Activated T-helper 9 cell treated with anti-CD3 and anti-CD28 coated beads, Interleukin-2, amount 50 U/mL, for 16 hours (primary cell): ENCODE measurements around the gene PSENEN.

Experiments
- DNase-seq: peaks from one replicate; pipeline ENCODE4 v3.0.0-alpha.2; 2020; ENCODE audit warnings: low read depth

PSENEN gene

GRCh38 chr19:35745328-35746086, at the start of gene PSENEN, which contains the start of gene U2AF1L4:
TSS of gene PSENEN (plus strand) at chr19:35745651. CDS start at chr19:35745931, 280 bp downstream.
TSS of gene U2AF1L4 (minus strand) at chr19:35745418. CDS start at chr19:35745391, 27 bp downstream.
- peak; percentile 95 for DNase-seq

- no peak for DNase-seq
Measured at GRCh38 chr19:35695895-35696422, 49.5 kb upstream of the PSENEN start.

- no peak for DNase-seq
Measured at GRCh38 chr19:35696835-35697234, 48.6 kb upstream of the PSENEN start.

GRCh38 chr19:35702223-35703012, 43.0 kb upstream of the PSENEN start:
- DNase-seq, result peak; percentile 88

- no peak for DNase-seq
Measured at GRCh38 chr19:35703343-35703742, 42.1 kb upstream of the PSENEN start.

- DNase-seq, result no peak
Measured at GRCh38 chr19:35704218-35704617, 41.2 kb upstream of the PSENEN start, which contains the start of gene ZBTB32. TSS of gene ZBTB32 (plus strand) at chr19:35704558. CDS start at chr19:35714627, 10,069 bp downstream.

GRCh38 chr19:35708391-35708790, 37.1 kb upstream of the PSENEN start:
- DNase-seq, result no peak

GRCh38 chr19:35710784-35711723, 34.4 kb upstream of the PSENEN start:
- peak; percentile 41 for DNase-seq

GRCh38 chr19:35712567-35713505, 32.6 kb upstream of the PSENEN start:
- peak; percentile 42 for DNase-seq

- DNase-seq, result no peak
Measured at GRCh38 chr19:35713506-35713850, 32.0 kb upstream of the PSENEN start.

- no peak for DNase-seq
Measured at GRCh38 chr19:35713904-35714495, 31.5 kb upstream of the PSENEN start.

- DNase-seq, result no peak
Measured at GRCh38 chr19:35714601-35715354, 30.7 kb upstream of the PSENEN start.

GRCh38 chr19:35715355-35715809, 30.1 kb upstream of the PSENEN start:
- DNase-seq, result no peak

GRCh38 chr19:35715981-35716800, 29.3 kb upstream of the PSENEN start:
- no peak for DNase-seq

GRCh38 chr19:35716801-35717664, 28.4 kb upstream of the PSENEN start:
- DNase-seq, result peak; percentile 95

- no peak for DNase-seq
Measured at GRCh38 chr19:35717665-35718344, 27.6 kb upstream of the PSENEN start, which contains the start of gene KMT2B. TSS of gene KMT2B (plus strand) at chr19:35718003. CDS start at chr19:35718019, 16 bp downstream.
